SK-N-SH treated with all-trans-retinoic acid at 6 μM for 48 hours (cell line): ENCODE results near the gene MEGF9.

Experiments
- ATAC-seq: fragments of 200-7000 bp; cut with Tn5 transposase; 3 replicates; pipeline ENCODE4 v1.9.1; 2020; ENCODE audit warnings: mild to moderate bottlenecking, moderate library complexity
- BACH2 ChIP-seq: fragments of 250-450 bp; sonication (Bioruptor Pico); IDR thresholded peaks from 2 replicates; pipeline ENCODE4 v1.9.0; 2021; ENCODE audit warnings: mild to moderate bottlenecking, borderline replicate concordance
- CREB5 ChIP-seq: fragments of 250-450 bp; sonication (Bioruptor Pico); IDR thresholded peaks from 2 replicates; pipeline ENCODE4 v1.5.1; 2020; ENCODE audit warnings: low read depth, mild to moderate bottlenecking, moderate library complexity
- CSDC2 ChIP-seq: fragments of 250-450 bp; sonication (Bioruptor Pico); IDR thresholded peaks from 2 replicates; pipeline ENCODE4 v1.5.0; 2020; ENCODE audit warnings: mild to moderate bottlenecking, moderate library complexity
- CSRNP3 ChIP-seq: fragments of 250-450 bp; sonication (Bioruptor Pico); IDR thresholded peaks from 2 replicates; pipeline ENCODE4 v1.5.1; 2021; ENCODE audit warnings: mild to moderate bottlenecking, moderate library complexity
- GLIS3 ChIP-seq: fragments of 250-450 bp; sonication (Bioruptor Pico); IDR thresholded peaks from 2 replicates; pipeline ENCODE4 v1.5.0; 2020; ENCODE audit warnings: mild to moderate bottlenecking, moderate library complexity
- OSR1 ChIP-seq: fragments of 250-450 bp; sonication (Bioruptor Pico); IDR thresholded peaks from 2 replicates; pipeline ENCODE4 v1.8.0; 2022; ENCODE audit warnings: moderate library complexity, mild to moderate bottlenecking, inconsistent platforms
- PPARA ChIP-seq: fragments of 250-450 bp; sonication (Bioruptor Pico); IDR thresholded peaks from 2 replicates; pipeline ENCODE4 v1.5.0; 2020; ENCODE audit warnings: mild to moderate bottlenecking, borderline replicate concordance
- RARB ChIP-seq: fragments of 250-450 bp; sonication (Bioruptor Pico); IDR thresholded peaks from 2 replicates; pipeline ENCODE4 v1.8.0; 2021; ENCODE audit warnings: mild to moderate bottlenecking, moderate library complexity
- SNAI2 ChIP-seq: fragments of 250-450 bp; sonication (Bioruptor Pico); IDR thresholded peaks from 2 replicates; pipeline ENCODE4 v1.5.0; 2020; ENCODE audit warnings: mild to moderate bottlenecking, moderate library complexity
- TCF4 ChIP-seq: fragments of 250-450 bp; sonication (Bioruptor Pico); IDR thresholded peaks from 2 replicates; pipeline ENCODE4 v1.8.0; 2021; ENCODE audit warnings: mild to moderate bottlenecking, moderate library complexity, borderline replicate concordance
- ZC3H10 ChIP-seq: fragments of 250-450 bp; sonication (Bioruptor Pico); IDR thresholded peaks from 2 replicates; pipeline ENCODE4 v1.5.1; 2021; ENCODE audit warnings: mild to moderate bottlenecking, moderate library complexity
- ZNF565 ChIP-seq: fragments of 450-650 bp; formaldehyde crosslinking; conservative IDR thresholded peaks from 2 replicates; pipeline ENCODE4 v1.5.0; 2020; ENCODE audit warnings: low read depth, mild to moderate bottlenecking, moderate library complexity
- ZNF70 ChIP-seq: fragments of 450-650 bp; formaldehyde crosslinking; IDR thresholded peaks from 2 replicates; pipeline ENCODE4 v1.5.0; 2020; ENCODE audit warnings: mild to moderate bottlenecking, moderate library complexity
- ZNF8 ChIP-seq: fragments of 450-650 bp; formaldehyde crosslinking; IDR thresholded peaks from 2 replicates; pipeline ENCODE4 v1.5.0; 2020; ENCODE audit warnings: mild to moderate bottlenecking, moderate library complexity
- TF ChIP-seq, protein P1 (sequence below): fragments of 250-450 bp; sonication (Bioruptor Pico); IDR thresholded peaks from 2 replicates; pipeline ENCODE4 v1.5.0; 2020; ENCODE audit warnings: mild to moderate bottlenecking, moderate library complexity
- TF ChIP-seq, protein P2 (sequence below): fragments of 250-450 bp; sonication (Bioruptor Pico); IDR thresholded peaks from 2 replicates; pipeline ENCODE4 v1.8.0; 2020; ENCODE audit warnings: mild to moderate bottlenecking, moderate library complexity, borderline replicate concordance

Gene MEGF9

DNA sequence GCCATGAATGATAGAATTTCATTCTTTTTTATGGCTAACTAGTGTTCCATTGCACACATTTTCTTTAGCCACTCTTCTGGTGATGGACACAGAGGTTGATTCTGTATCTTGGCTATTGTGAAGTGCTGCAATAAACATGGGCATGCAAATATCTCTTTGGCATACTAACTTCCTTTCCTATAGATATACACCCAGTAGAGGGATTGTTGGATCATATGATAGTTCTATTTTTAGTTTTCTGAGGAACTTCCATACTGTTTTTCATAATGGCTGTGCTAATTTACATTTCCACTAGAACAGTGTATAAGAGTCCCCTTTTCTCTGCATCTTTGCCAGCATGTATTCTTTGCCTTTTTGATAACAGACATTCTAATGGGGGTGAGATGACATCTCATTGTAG, 83.9 kb downstream of the MEGF9 start:
- TF ChIP-seq CSRNP3 (CRISPR knock-in tag) (no peak), CSDC2 (CRISPR knock-in tag) (no peak), RARB (CRISPR knock-in tag) (no peak), SNAI2 (CRISPR knock-in tag) (no peak), ZNF8 (CRISPR knock-in tag) (no peak), CREB5 (CRISPR knock-in tag) (no peak)
- ATAC-seq = no peak

DNA sequence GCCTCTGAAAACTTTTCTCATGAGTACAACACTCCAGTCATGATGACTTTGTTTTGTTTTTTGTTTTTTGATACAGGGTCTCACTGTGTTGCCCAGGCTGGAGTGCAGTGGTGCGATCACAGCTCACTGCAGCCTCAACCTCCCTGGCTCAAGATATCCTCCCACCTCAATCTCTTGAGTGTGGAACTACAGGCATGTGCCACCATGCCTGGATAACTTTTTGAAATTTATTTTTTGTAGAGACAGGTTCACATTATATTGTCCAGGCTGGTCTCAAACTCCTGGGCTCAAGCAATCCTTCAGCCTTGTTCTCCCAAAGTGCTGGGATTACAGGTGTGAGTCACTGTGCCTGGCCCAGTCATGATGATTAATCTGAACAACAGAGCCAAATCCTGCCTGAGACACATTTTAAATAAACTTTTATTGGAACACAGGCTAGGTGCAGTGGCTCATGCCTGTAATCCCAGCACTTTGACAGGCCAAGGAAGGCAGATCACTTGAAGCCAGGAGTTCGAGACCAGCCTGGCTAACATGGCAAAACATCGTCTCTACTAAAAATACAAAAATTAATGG, 85.3 kb downstream of the MEGF9 start:
- ATAC-seq = peak; percentile 40; the same call in 2 of the 3 replicates

- ATAC-seq = no peak
- no peak for TF ChIP-seq OSR1 (CRISPR knock-in tag)
- TF ChIP-seq CSDC2 (CRISPR knock-in tag) = no peak
- TF ChIP-seq CREB5 (CRISPR knock-in tag) = no peak
- TF ChIP-seq, protein P1, sequence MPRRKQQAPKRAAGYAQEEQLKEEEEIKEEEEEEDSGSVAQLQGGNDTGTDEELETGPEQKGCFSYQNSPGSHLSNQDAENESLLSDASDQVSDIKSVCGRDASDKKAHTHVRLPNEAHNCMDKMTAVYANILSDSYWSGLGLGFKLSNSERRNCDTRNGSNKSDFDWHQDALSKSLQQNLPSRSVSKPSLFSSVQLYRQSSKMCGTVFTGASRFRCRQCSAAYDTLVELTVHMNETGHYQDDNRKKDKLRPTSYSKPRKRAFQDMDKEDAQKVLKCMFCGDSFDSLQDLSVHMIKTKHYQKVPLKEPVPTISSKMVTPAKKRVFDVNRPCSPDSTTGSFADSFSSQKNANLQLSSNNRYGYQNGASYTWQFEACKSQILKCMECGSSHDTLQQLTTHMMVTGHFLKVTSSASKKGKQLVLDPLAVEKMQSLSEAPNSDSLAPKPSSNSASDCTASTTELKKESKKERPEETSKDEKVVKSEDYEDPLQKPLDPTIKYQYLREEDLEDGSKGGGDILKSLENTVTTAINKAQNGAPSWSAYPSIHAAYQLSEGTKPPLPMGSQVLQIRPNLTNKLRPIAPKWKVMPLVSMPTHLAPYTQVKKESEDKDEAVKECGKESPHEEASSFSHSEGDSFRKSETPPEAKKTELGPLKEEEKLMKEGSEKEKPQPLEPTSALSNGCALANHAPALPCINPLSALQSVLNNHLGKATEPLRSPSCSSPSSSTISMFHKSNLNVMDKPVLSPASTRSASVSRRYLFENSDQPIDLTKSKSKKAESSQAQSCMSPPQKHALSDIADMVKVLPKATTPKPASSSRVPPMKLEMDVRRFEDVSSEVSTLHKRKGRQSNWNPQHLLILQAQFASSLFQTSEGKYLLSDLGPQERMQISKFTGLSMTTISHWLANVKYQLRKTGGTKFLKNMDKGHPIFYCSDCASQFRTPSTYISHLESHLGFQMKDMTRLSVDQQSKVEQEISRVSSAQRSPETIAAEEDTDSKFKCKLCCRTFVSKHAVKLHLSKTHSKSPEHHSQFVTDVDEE (CRISPR knock-in tag) = no peak
- TF ChIP-seq TCF4 (CRISPR knock-in tag) = no peak
- TF ChIP-seq, all 23 proteins: peak for 0
Observed at GRCh38 chr9:120628207-120628924, 85.9 kb downstream of the MEGF9 start.

- ATAC-seq = no peak
- TF ChIP-seq ZC3H10 (CRISPR knock-in tag) (no peak), BACH2 (CRISPR knock-in tag) (no peak), CREB5 (CRISPR knock-in tag) (no peak), SNAI2 (CRISPR knock-in tag) (no peak), CSRNP3 (CRISPR knock-in tag) (no peak), GLIS3 (CRISPR knock-in tag) (no peak), ZNF565 (CRISPR knock-in tag) (no peak), CSDC2 (CRISPR knock-in tag) (no peak), ZNF70 (CRISPR knock-in tag) (no peak), PPARA (no peak), ZNF8 (CRISPR knock-in tag) (no peak), TCF4 (CRISPR knock-in tag) (no peak)
- TF ChIP-seq, protein P1 (CRISPR knock-in tag) = no peak
- TF ChIP-seq, protein P2, sequence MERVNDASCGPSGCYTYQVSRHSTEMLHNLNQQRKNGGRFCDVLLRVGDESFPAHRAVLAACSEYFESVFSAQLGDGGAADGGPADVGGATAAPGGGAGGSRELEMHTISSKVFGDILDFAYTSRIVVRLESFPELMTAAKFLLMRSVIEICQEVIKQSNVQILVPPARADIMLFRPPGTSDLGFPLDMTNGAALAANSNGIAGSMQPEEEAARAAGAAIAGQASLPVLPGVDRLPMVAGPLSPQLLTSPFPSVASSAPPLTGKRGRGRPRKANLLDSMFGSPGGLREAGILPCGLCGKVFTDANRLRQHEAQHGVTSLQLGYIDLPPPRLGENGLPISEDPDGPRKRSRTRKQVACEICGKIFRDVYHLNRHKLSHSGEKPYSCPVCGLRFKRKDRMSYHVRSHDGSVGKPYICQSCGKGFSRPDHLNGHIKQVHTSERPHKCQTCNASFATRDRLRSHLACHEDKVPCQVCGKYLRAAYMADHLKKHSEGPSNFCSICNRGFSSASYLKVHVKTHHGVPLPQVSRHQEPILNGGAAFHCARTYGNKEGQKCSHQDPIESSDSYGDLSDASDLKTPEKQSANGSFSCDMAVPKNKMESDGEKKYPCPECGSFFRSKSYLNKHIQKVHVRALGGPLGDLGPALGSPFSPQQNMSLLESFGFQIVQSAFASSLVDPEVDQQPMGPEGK = no peak
Observed at GRCh38 chr9:120627073-120627472, 87.2 kb downstream of the MEGF9 start.
